H1 (cell line): ENCODE data around the gene MRM1. TPM values are rescaled to one million over a fixed set of nuclear protein-coding genes. Genes with fewer than 3 reads are reported as not detected.

Experiments used
- CTCF ChIA-PET: fragments of 300-600 bp; sonication (Branson Sonifier 250); formaldehyde crosslinking; loops from one replicate; lab custom pipeline; 2021; ENCODE audit not compliant: partially characterized antibody; lab: Charles Lee
- POLR2A ChIA-PET: fragments of 300-600 bp; sonication (Branson Sonifier 250); formaldehyde crosslinking; loops from one replicate; lab custom pipeline; 2021; ENCODE audit warnings: inconsistent platforms; ENCODE audit not compliant: partially characterized antibody; lab: Charles Lee
- DNase-seq, 2 experiments: peaks; one replicate each; pipeline versions ENCODE4 v3.0.0 to v3.0.0-alpha.2; 2010 to 2022; ENCODE audit warnings: low spot score in 2 of 2, low read depth in 1 of 2, mixed read lengths in 1 of 2
- FAIRE-seq: peaks from 2 replicates; lab custom pipeline; 2011; peaks lifted over from hg19 to GRCh38; lab: Jason Lieb, UNC
- H2AFZ ChIP-seq: 2 replicates; pipeline ENCODE4 v1.8.1; 2012; ENCODE audit warnings: low read length, inconsistent platforms
- H2AK5ac ChIP-seq: 2 replicates; pipeline ENCODE4 v1.6.1; 2013; ENCODE audit warnings: low read depth, low read length
- H2BK120ac ChIP-seq: replicated peaks from 2 replicates; pipeline ENCODE3; 2013; ENCODE audit warnings: low read depth, low read length, inconsistent platforms
- H2BK12ac ChIP-seq: 2 replicates; pipeline ENCODE4 v1.6.1; 2013; ENCODE audit warnings: low read depth, low read length
- H2BK15ac ChIP-seq: 2 replicates; pipeline ENCODE4 v1.6.1; 2013; ENCODE audit warnings: low read length
- H2BK20ac ChIP-seq: 2 replicates; pipeline ENCODE4 v1.6.1; 2013; ENCODE audit warnings: low read length
- H2BK5ac ChIP-seq: 2 replicates; pipeline ENCODE4 v1.6.1; 2013; ENCODE audit warnings: low read depth, low read length
- H3K14ac ChIP-seq: 2 replicates; pipeline ENCODE4 v1.6.1; 2013; ENCODE audit warnings: inconsistent platforms; ENCODE audit not compliant: insufficient read length
- H3K18ac ChIP-seq: 2 replicates; pipeline ENCODE4 v1.6.1; 2013; ENCODE audit warnings: low read length; ENCODE audit errors: extremely low read depth
- H3K23ac ChIP-seq: 2 replicates; pipeline ENCODE4 v1.6.1; 2013; ENCODE audit warnings: inconsistent platforms; ENCODE audit not compliant: insufficient read length
- H3K23me2 ChIP-seq: 2 replicates; pipeline ENCODE4 v1.6.1; 2013; ENCODE audit warnings: low read depth, low read length
- H3K27ac ChIP-seq: 2 replicates; pipeline ENCODE4 v1.6.1; 2011; ENCODE audit warnings: low read depth, low read length, inconsistent platforms
- H3K27me3 ChIP-seq, 4 experiments: replicated peaks in 1 of 4; 1 replicate in 1 of 4; 2 replicates in 3 of 4; pipeline versions ENCODE4 v1.6.1 to v1.8.1; 2011 to 2013; ENCODE audit warnings: low read length in 3 of 4, mild to moderate bottlenecking in 3 of 4, inconsistent platforms in 2 of 4, mixed read lengths in 2 of 4, moderate library complexity in 1 of 4; ENCODE audit not compliant: control insufficient read depth in 3 of 4, insufficient read depth in 3 of 4; ENCODE audit errors: extremely low read depth in 1 of 4
- H3K36me3 ChIP-seq, 4 experiments: 2 replicates each; pipeline versions ENCODE4 v1.6.1 to v1.8.1; 2011 to 2013; ENCODE audit warnings: mild to moderate bottlenecking in 4 of 4, low read length in 3 of 4, moderate library complexity in 2 of 4, control low read depth in 1 of 4, inconsistent platforms in 1 of 4; ENCODE audit not compliant: insufficient read depth in 4 of 4, control insufficient read depth in 2 of 4
- H3K4ac ChIP-seq: replicated peaks from 2 replicates; pipeline ENCODE3; 2013; ENCODE audit warnings: low read length, low read depth, mixed read lengths, inconsistent platforms; ENCODE audit not compliant: insufficient read length
- H3K4me1 ChIP-seq, 4 experiments: replicated peaks in 1 of 4; 1 replicate in 1 of 4; 2 replicates in 3 of 4; pipeline versions ENCODE4 v1.6.1 to v1.8.1; 2011 to 2013; ENCODE audit warnings: low read length in 3 of 4, inconsistent platforms in 2 of 4, mixed read lengths in 1 of 4; ENCODE audit not compliant: insufficient read depth in 4 of 4, control insufficient read depth in 3 of 4
- H3K4me2 ChIP-seq, 2 experiments: 2 replicates each; pipeline versions ENCODE4 v1.6.1 to v1.8.1; 2011 to 2013; ENCODE audit warnings: low read depth in 2 of 2, low read length in 2 of 2, control low read depth in 1 of 2, inconsistent platforms in 1 of 2, mild to moderate bottlenecking in 1 of 2; ENCODE audit not compliant: insufficient read depth in 1 of 2
- H3K4me3 ChIP-seq, 4 experiments: fragments of 200-600, 300-600 bp in 1 of 4; sonication (generic), shearing (Covaris generic), sonication (Bioruptor Twin) in 1 of 4; 2 replicates each; pipeline versions ENCODE4 v1.5.1 to v1.8.1; 2011 to 2016; ENCODE audit warnings: low read length in 4 of 4, low read depth in 3 of 4, control low read depth in 2 of 4, inconsistent platforms in 2 of 4, mild to moderate bottlenecking in 2 of 4, mixed read lengths in 1 of 4, moderate library complexity in 1 of 4; ENCODE audit not compliant: insufficient read depth in 2 of 4; ENCODE audit errors: extremely low read depth in 1 of 4
- H3K56ac ChIP-seq: replicated peaks from 2 replicates; pipeline ENCODE3; 2013; ENCODE audit warnings: low read depth, mild to moderate bottlenecking, mixed read lengths, low read length, inconsistent platforms; ENCODE audit not compliant: insufficient read length
- H3K79me1 ChIP-seq: 2 replicates; pipeline ENCODE4 v1.6.1; 2013; ENCODE audit warnings: low read depth, low read length, control low read depth
- H3K79me2 ChIP-seq, 2 experiments: 2 replicates each; pipeline versions ENCODE4 v1.6.1 to v1.8.1; 2012 to 2013; ENCODE audit warnings: low read length in 2 of 2, mild to moderate bottlenecking in 2 of 2, inconsistent platforms in 1 of 2; ENCODE audit not compliant: insufficient read depth in 2 of 2, control insufficient read depth in 1 of 2
- H3K9ac ChIP-seq, 4 experiments: replicated peaks in 1 of 4; 1 replicate in 1 of 4; 2 replicates in 3 of 4; pipeline versions ENCODE4 v1.6.1 to v1.8.1; 2011 to 2013; ENCODE audit warnings: low read depth in 3 of 4, low read length in 3 of 4, control low read depth in 2 of 4, mild to moderate bottlenecking in 2 of 4, moderate library complexity in 2 of 4, inconsistent platforms in 1 of 4; ENCODE audit errors: extremely low read depth in 1 of 4
- H3K9me3 ChIP-seq, 2 experiments: 2 replicates each; pipeline versions ENCODE4 v1.6.1 to v1.8.1; 2012 to 2013; ENCODE audit warnings: mild to moderate bottlenecking in 2 of 2, moderate library complexity in 2 of 2, control low read depth in 1 of 2, inconsistent platforms in 1 of 2, low read depth in 1 of 2, low read length in 1 of 2, mixed read lengths in 1 of 2; ENCODE audit not compliant: insufficient read depth in 2 of 2
- H4K20me1 ChIP-seq, 2 experiments: replicated peaks in 1 of 2; 2 replicates each; pipeline versions ENCODE3 to v1.8.1; 2011 to 2013; ENCODE audit warnings: inconsistent platforms in 2 of 2, low read length in 2 of 2, mild to moderate bottlenecking in 1 of 2; ENCODE audit not compliant: insufficient read depth in 2 of 2, control insufficient read depth in 1 of 2
- H4K5ac ChIP-seq: 2 replicates; pipeline ENCODE4 v1.6.1; 2013; ENCODE audit warnings: low read length, low read depth, mixed read lengths, inconsistent platforms; ENCODE audit not compliant: insufficient read length
- H4K8ac ChIP-seq: 2 replicates; pipeline ENCODE4 v1.8.0; 2013; ENCODE audit warnings: mild to moderate bottlenecking, moderate library complexity, low read length, inconsistent platforms; ENCODE audit not compliant: insufficient read depth; ENCODE audit errors: extremely low read depth
- H4K91ac ChIP-seq: replicated peaks from 2 replicates; pipeline ENCODE3; 2013; ENCODE audit warnings: low read length, mixed read lengths, inconsistent platforms; ENCODE audit not compliant: insufficient read length
- ASH2L ChIP-seq: fragments of 200-600, 300-600 bp; sonication (generic); IDR thresholded peaks from one replicate; pipeline ENCODE4 v1.7.1; 2017; ENCODE audit warnings: low read length
- BRCA1 ChIP-seq: IDR thresholded peaks from 2 replicates; pipeline ENCODE4 v1.6.1; 2012; ENCODE audit warnings: low read depth, low read length, improper control_type of control experiment
- CREB1 ChIP-seq: IDR thresholded peaks from 2 replicates; pipeline ENCODE4 v1.6.1; 2012; ENCODE audit warnings: inconsistent platforms
- GTF2F1 ChIP-seq: IDR thresholded peaks from 2 replicates; pipeline ENCODE4 v1.6.1; 2012; ENCODE audit warnings: low read depth, low read length, improper control_type of control experiment, borderline replicate concordance
- HDAC2 ChIP-seq, 2 experiments: fragments of 300-600 bp in 1 of 2; sonication (generic) in 1 of 2; IDR thresholded peaks; 2 replicates each; pipeline ENCODE4 v1.6.1; 2011 to 2012; ENCODE audit warnings: low read depth in 2 of 2, low read length in 2 of 2, mild to moderate bottlenecking in 2 of 2, moderate library complexity in 2 of 2, borderline replicate concordance in 1 of 2, inconsistent platforms in 1 of 2
- MAX ChIP-seq: IDR thresholded peaks from 2 replicates; pipeline ENCODE4 v1.6.1; 2012; ENCODE audit warnings: inconsistent platforms
- RAD21 ChIP-seq, 2 experiments: IDR thresholded peaks in 1 of 2; conservative IDR thresholded peaks in 1 of 2; 2 replicates each; pipeline ENCODE4 v1.6.1; 2011; ENCODE audit warnings: low read depth in 2 of 2, low read length in 2 of 2, improper control_type of control experiment in 1 of 2, inconsistent platforms in 1 of 2, mild to moderate bottlenecking in 1 of 2, moderate library complexity in 1 of 2
- SIN3A ChIP-seq, 2 experiments: IDR thresholded peaks in 1 of 2; conservative IDR thresholded peaks in 1 of 2; 2 replicates each; pipeline ENCODE4 v1.6.1; 2011 to 2012; ENCODE audit warnings: low read length in 2 of 2, improper control_type of control experiment in 1 of 2, low read depth in 1 of 2, mild to moderate bottlenecking in 1 of 2
- SIX5 ChIP-seq: IDR thresholded peaks from 2 replicates; pipeline ENCODE4 v1.6.1; 2011; ENCODE audit warnings: mild to moderate bottlenecking, low read depth, low read length
- SUZ12 ChIP-seq: fragments of 200-600 bp; sonication (generic); IDR thresholded peaks from 2 replicates; pipeline ENCODE4 v1.6.1; 2012; ENCODE audit warnings: mild to moderate bottlenecking, inconsistent platforms, low read length, moderate library complexity, mixed read lengths
- YY1 ChIP-seq: IDR thresholded peaks from 2 replicates; pipeline ENCODE4 v1.6.1; 2011; ENCODE audit warnings: low read depth, mild to moderate bottlenecking, low read length
- WGBS, 2 experiments: shearing (Covaris generic) in 1 of 2; methylation state at CpG; one replicate each; pipeline versions ENCODE4 v1.1.6 to v1.1.7; 2013 to 2015; ENCODE audit warnings: low lambda C conversion rate in 2 of 2, mixed read lengths in 2 of 2, inconsistent platforms in 1 of 2, low coverage in 1 of 2, missing lambda C conversion rate in 1 of 2; ENCODE audit not compliant: insufficient replicate concordance in 2 of 2, insufficient coverage in 1 of 2, insufficient read length in 1 of 2; ENCODE audit errors: extremely low coverage in 1 of 2, missing lambda C conversion rate in 1 of 2; 5-methylcytosine and 5-hydroxymethylcytosine counted together
- polyA plus RNA-seq, 7 experiments: library from polyadenylated mRNA; depleted of rRNA in 3 of 7; stranded (reverse) in 5 of 7; unstranded in 2 of 7; fragments of >200 nt in 5 of 7; fragments of 200-250 nt in 2 of 7; gene quantifications; 1 replicate in 5 of 7; 2 replicates in 1 of 7; 4 replicates in 1 of 7; pipeline versions ENCODE4 v1.2.1 to v1.2.3, GENCODE V29; 2011 to 2013; ENCODE audit warnings: missing spikeins in 2 of 7, mixed read lengths in 2 of 7
- total RNA-seq: library from RNA; stranded (reverse); fragmentation: NEBNext Ultra II Directional; extraction: Animal tissue kit (Norgen Biotek cat#: 25700); gene quantifications from 2 replicates; pipeline ENCODE4 v1.2.1, GENCODE V29; 2021

The MRM1 gene
- total and polyA plus RNA-seq, 2 of the 8 experiments (the other 6 are each of a cell fraction or from before 2014, with no cell fraction given) = 9.9 to 11.2 TPM

- Histone ChIP-seq H3K4me3 (peak overlapping the region; percentile 44 to 81 (median 66)), H2AFZ (no peak overlapping the region), H3K27me3 (peaks cover 0 to 10% (median 3%) of the 10 kb centered on the region in 4 experiments; a peak in 3 of 7 replicates), H2BK12ac (0 out of 2 replicates have a peak overlapping the region, but pooled peaks have one; percentile 98), H2BK5ac (no peak overlapping the region), H3K18ac (no peak overlapping the region; the same call in 1 of the 2 replicates), H3K4ac (no peak overlapping the region), H2AK5ac (no peak overlapping the region), H3K27ac (no peak overlapping the region), H4K20me1 (peaks cover 0 to 10% of the 10 kb centered on the region in 2 experiments), H3K56ac (no peak overlapping the region), H3K9ac (peak overlapping the region in 2 of 4 experiments; percentile 34; a peak in 3 of 7 replicates), H3K14ac (no peak overlapping the region), H3K23ac (no peak overlapping the region), H2BK15ac (no peak overlapping the region), H3K36me3 (no peaks in the 10 kb centered on the region), H4K8ac (peak overlapping the region; percentile 76), H3K23me2 (peaks cover 9% of the 10 kb centered on the region; the same call in 1 of the 2 replicates), H2BK120ac (no peak overlapping the region), H3K79me2 (no peaks in the 10 kb centered on the region), H4K5ac (no peak overlapping the region), H2BK20ac (no peak overlapping the region), H3K4me2 (peak overlapping the region; percentile 70 to 89), H3K9me3 (no peaks in the 10 kb centered on the region), H4K91ac (no peak overlapping the region), H3K4me1 (peaks cover 0 to 4% (median 3%) of the 10 kb centered on the region in 4 experiments; a peak in 3 of 7 replicates), H3K79me1 (no peaks in the 10 kb centered on the region)
- CTCF ChIA-PET = interaction anchor here (0.6 to 9.2 kb wide), 31 partner anchors 9 to 421 kb away, joined by 3 to 86 read pairs (median 4); no protein-coding TSS in a partner anchor
- DNase-seq (peak in 1 of 2 experiments; percentile 86), FAIRE-seq (no peak)
- WGBS, 2 experiments = 8% methylated on average over 37 of the region's 57 CpGs; no CpG with 5 or more reads in 1 of the 2 experiments
- POLR2A ChIA-PET = interaction anchor here (0.7 to 1.9 kb wide), 7 partner anchors 8 to 35 kb away, joined by 3 to 7 read pairs (median 5); no protein-coding TSS in a partner anchor
- TF ChIP-seq GTF2F1 = no peak
- TF ChIP-seq HDAC2 (IDR thresholded peaks at IDR 0.05; ENCODE audit: borderline replicate concordance in 1 of 2, low read depth in 2 of 2, low read length in 2 of 2) = peak in 1 of 2 experiments; percentile 65; a peak in 1 of 4 replicates
- no peak for TF ChIP-seq SIX5
- peak; percentile 27 for TF ChIP-seq ASH2L
- no peak for TF ChIP-seq BRCA1
- no peak for TF ChIP-seq SUZ12
- no peak for TF ChIP-seq SIN3A (conservative IDR thresholded peaks at IDR 0.05 in 1 of 2, IDR thresholded peaks at IDR 0.05 in 1 of 2; ENCODE audit: low read depth in 1 of 2, low read length in 2 of 2)
- 0 out of 2 replicates have a peak, but pooled peaks have one; percentile 14 for TF ChIP-seq CREB1
- no peak for TF ChIP-seq YY1
- peak; percentile 69 to 78 for TF ChIP-seq RAD21 (IDR thresholded peaks at IDR 0.05 in 1 of 2, conservative IDR thresholded peaks at IDR 0.05 in 1 of 2; ENCODE audit: low read depth in 2 of 2, low read length in 2 of 2)
- peak; percentile 40; the same call in 1 of the 2 replicates for TF ChIP-seq MAX
These were observed 56.5 kb downstream of the MRM1 start for GRCh38 chr17:36657763-36658490.
